Panc1 (cell line): ENCODE results near the gene FAM117A. TPM values are rescaled to one million over a fixed set of nuclear protein-coding genes. Genes with fewer than 3 reads are reported as not detected.

ENCODE experiments used
- ATAC-seq: fragments of 200-7000 bp; cut with Tn5 transposase; 2 replicates; pipeline ENCODE4 v1.9.1; 2020; ENCODE audit warnings: mild to moderate bottlenecking, moderate library complexity
- BruUV-seq: library from RNA; stranded (reverse); fragments of 400-500 nt; replicated peaks from 2 replicates; lab custom pipeline; 2021; lab: Mats Ljungman, UMichigan
- CTCF ChIA-PET: fragments of 300-600 bp; sonication (Branson Sonifier 250); formaldehyde crosslinking; loops from one replicate; lab custom pipeline; 2022; ENCODE audit warnings: antibody characterized with exemption; lab: Charles Lee
- POLR2A ChIA-PET: fragments of 300-600 bp; sonication (Branson Sonifier 250); formaldehyde crosslinking; loops from one replicate; lab custom pipeline; 2022; ENCODE audit warnings: antibody characterized with exemption; lab: Charles Lee
- DNase-seq: peaks from one replicate; pipeline ENCODE4 v3.0.0-alpha.2; 2010; ENCODE audit warnings: low read depth, low spot score
- H3K27ac ChIP-seq: 2 replicates; pipeline ENCODE4 v1.5.1; 2011; ENCODE audit warnings: mild to moderate bottlenecking, low read length, inconsistent platforms
- H3K27me3 ChIP-seq: fragments of 200-500 bp; sonication (Bioruptor generic); 2 replicates; pipeline ENCODE4 v1.6.0; 2014; ENCODE audit warnings: low read length, inconsistent platforms; ENCODE audit not compliant: control insufficient read depth, insufficient read depth
- H3K36me3 ChIP-seq: fragments of 200-500 bp; sonication (Bioruptor generic); 2 replicates; pipeline ENCODE4 v1.5.1; 2014; ENCODE audit warnings: inconsistent platforms, mild to moderate bottlenecking, low read length, moderate library complexity; ENCODE audit not compliant: control insufficient read depth, insufficient read depth
- H3K4me1 ChIP-seq: 2 replicates; pipeline ENCODE4 v1.5.1; 2011; ENCODE audit warnings: inconsistent platforms, mild to moderate bottlenecking, low read length, moderate library complexity; ENCODE audit not compliant: control insufficient read depth, insufficient read depth
- H3K4me3 ChIP-seq, 2 experiments: 2 replicates each; pipeline ENCODE4 v1.5.1; 2011 to 2012; ENCODE audit warnings: low read depth in 2 of 2, low read length in 2 of 2, mild to moderate bottlenecking in 2 of 2, inconsistent platforms in 1 of 2, moderate library complexity in 1 of 2
- H3K9me3 ChIP-seq: fragments of 200-500 bp; sonication (Bioruptor generic); 2 replicates; pipeline ENCODE4 v1.5.1; 2014; ENCODE audit warnings: low read depth, mild to moderate bottlenecking, inconsistent platforms, low read length, moderate library complexity; ENCODE audit not compliant: control insufficient read depth, insufficient read depth
- POLR2AphosphoS5 ChIP-seq: IDR thresholded peaks from 2 replicates; pipeline ENCODE4 v1.6.1; 2012; ENCODE audit warnings: mild to moderate bottlenecking, low read depth, low read length, moderate library complexity
- SIN3A ChIP-seq: IDR thresholded peaks from 2 replicates; pipeline ENCODE4 v1.6.1; 2012; ENCODE audit warnings: low read depth, mild to moderate bottlenecking, low read length, moderate library complexity, borderline replicate concordance; ENCODE audit not compliant: insufficient read depth
- TCF7L2 ChIP-seq: IDR thresholded peaks from 2 replicates; pipeline ENCODE4 v1.6.1; 2011; ENCODE audit warnings: mild to moderate bottlenecking, low read depth, low read length, inconsistent platforms
- in situ Hi-C: cut with HindIII; loops from 2 replicates; pipeline ENCODE4 v1.10.0; 2016; ENCODE audit warnings: low sequenced_read_pairs, low pct_unique_long_range_greater_than_20kb
- intact Hi-C: fragments of 100-400 bp; cut with micrococcal nuclease; formaldehyde crosslinking; loops from one replicate; pipeline ENCODE4 v1.10.0; 2022; ENCODE audit not compliant: unreplicated experiment
- total RNA-seq: library from RNA; stranded (reverse); gene quantifications from one replicate; pipeline ENCODE4 v1.2.1, GENCODE V29; 2021; ENCODE audit not compliant: unreplicated experiment
- TF ChIP-seq, protein P1 (sequence below), 2 experiments: IDR thresholded peaks; 2 replicates each; pipeline ENCODE4 v1.6.1; 2011 to 2012; ENCODE audit warnings: low read depth in 2 of 2, control low read depth in 1 of 2, low read length in 1 of 2, mild to moderate bottlenecking in 1 of 2, moderate library complexity in 1 of 2; ENCODE audit not compliant: insufficient read depth in 1 of 2
- TF ChIP-seq, protein P2 (sequence below): fragments of 450-650 bp; IDR thresholded peaks from 2 replicates; pipeline ENCODE4 v1.5.1; 2017; ENCODE audit warnings: mild to moderate bottlenecking

The FAM117A gene
- total RNA-seq, 1 experiment from 2014 or later, result 8.0 TPM

DNA sequence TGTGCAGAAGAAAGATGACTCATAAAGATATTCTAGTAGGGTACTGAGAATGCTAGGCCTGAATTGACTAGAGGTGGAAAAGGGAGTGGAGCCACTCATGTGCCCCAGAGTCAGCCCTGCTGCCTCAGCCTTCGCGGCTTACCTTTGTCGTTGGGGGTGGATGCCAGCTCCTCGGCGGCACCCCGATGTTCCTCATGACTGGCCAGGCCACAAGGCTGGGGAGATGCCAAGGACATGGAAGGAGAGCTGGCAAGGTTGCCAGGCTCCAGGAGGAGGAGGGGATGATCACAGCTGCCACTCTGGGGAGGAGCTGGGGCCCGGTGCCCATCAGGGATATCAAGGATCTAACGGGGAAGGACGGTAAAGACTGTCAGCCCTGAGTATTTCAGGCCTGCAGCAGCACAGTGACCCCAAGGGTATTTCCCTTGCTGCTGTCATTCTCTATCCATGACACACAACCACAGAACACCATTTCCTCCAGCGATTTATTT lies 46.5 kb downstream of the FAM117A start:
- H3K36me3 ChIP-seq, result no peaks in the 10 kb centered on the region
- H3K27ac ChIP-seq, result no peak overlapping the region
- H3K9me3 ChIP-seq, result no peaks in the 10 kb centered on the region
- POLR2A ChIA-PET, result interaction anchor here (0.6 kb wide), 1 partner anchor 87 kb away, joined by 4 read pairs; no protein-coding TSS in a partner anchor
- DNase-seq (no peak), ATAC-seq (no peak)
- BruUV-seq, result no TSS peak
- CTCF ChIA-PET, result interaction anchor here (0.5 kb wide), 1 partner anchor 97 kb away, joined by 3 read pairs; no protein-coding TSS in a partner anchor
- no peak overlapping the region for H3K4me3 ChIP-seq
- no peaks in the 10 kb centered on the region for H3K27me3 ChIP-seq
- intact Hi-C loops, result no loop called here
- TF ChIP-seq, protein P1, sequence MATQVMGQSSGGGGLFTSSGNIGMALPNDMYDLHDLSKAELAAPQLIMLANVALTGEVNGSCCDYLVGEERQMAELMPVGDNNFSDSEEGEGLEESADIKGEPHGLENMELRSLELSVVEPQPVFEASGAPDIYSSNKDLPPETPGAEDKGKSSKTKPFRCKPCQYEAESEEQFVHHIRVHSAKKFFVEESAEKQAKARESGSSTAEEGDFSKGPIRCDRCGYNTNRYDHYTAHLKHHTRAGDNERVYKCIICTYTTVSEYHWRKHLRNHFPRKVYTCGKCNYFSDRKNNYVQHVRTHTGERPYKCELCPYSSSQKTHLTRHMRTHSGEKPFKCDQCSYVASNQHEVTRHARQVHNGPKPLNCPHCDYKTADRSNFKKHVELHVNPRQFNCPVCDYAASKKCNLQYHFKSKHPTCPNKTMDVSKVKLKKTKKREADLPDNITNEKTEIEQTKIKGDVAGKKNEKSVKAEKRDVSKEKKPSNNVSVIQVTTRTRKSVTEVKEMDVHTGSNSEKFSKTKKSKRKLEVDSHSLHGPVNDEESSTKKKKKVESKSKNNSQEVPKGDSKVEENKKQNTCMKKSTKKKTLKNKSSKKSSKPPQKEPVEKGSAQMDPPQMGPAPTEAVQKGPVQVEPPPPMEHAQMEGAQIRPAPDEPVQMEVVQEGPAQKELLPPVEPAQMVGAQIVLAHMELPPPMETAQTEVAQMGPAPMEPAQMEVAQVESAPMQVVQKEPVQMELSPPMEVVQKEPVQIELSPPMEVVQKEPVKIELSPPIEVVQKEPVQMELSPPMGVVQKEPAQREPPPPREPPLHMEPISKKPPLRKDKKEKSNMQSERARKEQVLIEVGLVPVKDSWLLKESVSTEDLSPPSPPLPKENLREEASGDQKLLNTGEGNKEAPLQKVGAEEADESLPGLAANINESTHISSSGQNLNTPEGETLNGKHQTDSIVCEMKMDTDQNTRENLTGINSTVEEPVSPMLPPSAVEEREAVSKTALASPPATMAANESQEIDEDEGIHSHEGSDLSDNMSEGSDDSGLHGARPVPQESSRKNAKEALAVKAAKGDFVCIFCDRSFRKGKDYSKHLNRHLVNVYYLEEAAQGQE (IDR thresholded peaks at IDR 0.05; ENCODE audit: insufficient read depth in 1 of 2, low read depth in 2 of 2, low read length in 1 of 2), result no peak
- no peak for TF ChIP-seq TCF7L2
- no peak for TF ChIP-seq SIN3A
- no peak for TF ChIP-seq POLR2AphosphoS5
- TF ChIP-seq, protein P2, sequence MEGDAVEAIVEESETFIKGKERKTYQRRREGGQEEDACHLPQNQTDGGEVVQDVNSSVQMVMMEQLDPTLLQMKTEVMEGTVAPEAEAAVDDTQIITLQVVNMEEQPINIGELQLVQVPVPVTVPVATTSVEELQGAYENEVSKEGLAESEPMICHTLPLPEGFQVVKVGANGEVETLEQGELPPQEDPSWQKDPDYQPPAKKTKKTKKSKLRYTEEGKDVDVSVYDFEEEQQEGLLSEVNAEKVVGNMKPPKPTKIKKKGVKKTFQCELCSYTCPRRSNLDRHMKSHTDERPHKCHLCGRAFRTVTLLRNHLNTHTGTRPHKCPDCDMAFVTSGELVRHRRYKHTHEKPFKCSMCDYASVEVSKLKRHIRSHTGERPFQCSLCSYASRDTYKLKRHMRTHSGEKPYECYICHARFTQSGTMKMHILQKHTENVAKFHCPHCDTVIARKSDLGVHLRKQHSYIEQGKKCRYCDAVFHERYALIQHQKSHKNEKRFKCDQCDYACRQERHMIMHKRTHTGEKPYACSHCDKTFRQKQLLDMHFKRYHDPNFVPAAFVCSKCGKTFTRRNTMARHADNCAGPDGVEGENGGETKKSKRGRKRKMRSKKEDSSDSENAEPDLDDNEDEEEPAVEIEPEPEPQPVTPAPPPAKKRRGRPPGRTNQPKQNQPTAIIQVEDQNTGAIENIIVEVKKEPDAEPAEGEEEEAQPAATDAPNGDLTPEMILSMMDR, result no peak
- H3K4me1 ChIP-seq, result no peaks in the 10 kb centered on the region
- in situ Hi-C loops, result no loop called here

GRCh38 chr17:49716668-49717364 lies 47.1 kb downstream of the FAM117A start:
- Histone ChIP-seq H3K36me3 (no peaks in the 10 kb centered on the region), H3K27ac (no peak overlapping the region), H3K4me3 (no peak overlapping the region), H3K27me3 (no peaks in the 10 kb centered on the region), H3K4me1 (no peaks in the 10 kb centered on the region), H3K9me3 (no peaks in the 10 kb centered on the region)
- intact Hi-C loops (no loop called here), in situ Hi-C loops (no loop called here)
- CTCF ChIA-PET, result no interaction called here
- no TSS peak for BruUV-seq
- POLR2A ChIA-PET, result interaction anchor here (0.6 kb wide), 1 partner anchor 88 kb away, joined by 4 read pairs; no protein-coding TSS in a partner anchor
- no peak for DNase-seq
- TF ChIP-seq SIN3A (no peak), POLR2AphosphoS5 (no peak), TCF7L2 (no peak)
- TF ChIP-seq, protein P1 (IDR thresholded peaks at IDR 0.05; ENCODE audit: insufficient read depth in 1 of 2, low read depth in 2 of 2, low read length in 1 of 2), result no peak
- TF ChIP-seq, protein P2, result no peak
- no peak for ATAC-seq
